Neural progenitor cell (in vitro differentiated cells): ENCODE measurements around the gene YBX3.

Experiments used
- EZH2phosphoT487 ChIP-seq: fragments of 200-600 bp; sonication (generic); IDR thresholded peaks from 2 replicates; pipeline ENCODE4 v1.6.1; 2017; ENCODE audit warnings: antibody characterized with exemption
- TF ChIP-seq, protein P1 (sequence below): fragments of 200-600 bp; sonication (generic); IDR thresholded peaks from 2 replicates; pipeline ENCODE4 v1.5.1; 2017; ENCODE audit warnings: antibody characterized with exemption, mild to moderate bottlenecking

DNA sequence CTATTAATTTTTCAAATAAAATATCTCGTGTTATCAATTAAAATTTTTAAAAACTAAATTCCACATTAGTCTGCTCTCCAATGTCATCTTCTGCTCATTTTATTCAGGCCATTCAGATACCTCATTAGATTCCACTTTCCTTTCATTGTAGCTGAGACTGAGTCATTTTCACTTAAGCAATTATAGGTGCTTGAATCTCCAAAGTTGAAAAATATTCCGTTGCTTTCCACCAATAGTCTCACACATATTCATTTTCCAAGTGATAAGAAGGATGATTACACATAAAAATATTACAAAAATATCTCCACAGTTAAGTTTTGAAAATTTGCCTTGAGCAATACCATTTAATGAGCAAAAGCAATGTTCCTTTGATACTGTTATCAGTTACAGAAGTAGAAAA lies 36.5 kb upstream of the YBX3 start:
- TF ChIP-seq, protein P1, sequence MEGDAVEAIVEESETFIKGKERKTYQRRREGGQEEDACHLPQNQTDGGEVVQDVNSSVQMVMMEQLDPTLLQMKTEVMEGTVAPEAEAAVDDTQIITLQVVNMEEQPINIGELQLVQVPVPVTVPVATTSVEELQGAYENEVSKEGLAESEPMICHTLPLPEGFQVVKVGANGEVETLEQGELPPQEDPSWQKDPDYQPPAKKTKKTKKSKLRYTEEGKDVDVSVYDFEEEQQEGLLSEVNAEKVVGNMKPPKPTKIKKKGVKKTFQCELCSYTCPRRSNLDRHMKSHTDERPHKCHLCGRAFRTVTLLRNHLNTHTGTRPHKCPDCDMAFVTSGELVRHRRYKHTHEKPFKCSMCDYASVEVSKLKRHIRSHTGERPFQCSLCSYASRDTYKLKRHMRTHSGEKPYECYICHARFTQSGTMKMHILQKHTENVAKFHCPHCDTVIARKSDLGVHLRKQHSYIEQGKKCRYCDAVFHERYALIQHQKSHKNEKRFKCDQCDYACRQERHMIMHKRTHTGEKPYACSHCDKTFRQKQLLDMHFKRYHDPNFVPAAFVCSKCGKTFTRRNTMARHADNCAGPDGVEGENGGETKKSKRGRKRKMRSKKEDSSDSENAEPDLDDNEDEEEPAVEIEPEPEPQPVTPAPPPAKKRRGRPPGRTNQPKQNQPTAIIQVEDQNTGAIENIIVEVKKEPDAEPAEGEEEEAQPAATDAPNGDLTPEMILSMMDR: no peak
- TF ChIP-seq EZH2phosphoT487: no peak
